Measurements from ENCODE around the gene HSPA12A.

Gene HSPA12A

GRCh38 chr10:116671274-116671926, 71.0 kb downstream of the HSPA12A start:
- Histone ChIP-seq H3K18ac (ENCODE audit: low read length) (no peak overlapping the region), H3K27me3 (ENCODE audit: insufficient read depth, low read length) (no peaks in the 10 kb centered on the region), H2AFZ (ENCODE audit: insufficient read depth, low read length, poor library complexity) (no peak overlapping the region), H4K91ac (ENCODE audit: low read depth, low read length) (no peak overlapping the region), H3K4me1 (ENCODE audit: control insufficient read depth in 1 of 2, insufficient read depth in 2 of 2, low read length in 2 of 2) (peaks cover 12 to 21% of the 10 kb centered on the region in 2 experiments), H4K12ac (ENCODE audit: low read depth, low read length) (no peak overlapping the region), H3K36me3 (ENCODE audit: control insufficient read depth in 1 of 2, insufficient read depth in 2 of 2, low read length in 2 of 2) (peaks cover 8 to 14% of the 10 kb centered on the region in 2 experiments), H3K4me2 (ENCODE audit: low read length) (no peak overlapping the region), H3K9me3 (ENCODE audit: insufficient read depth, low read depth, low read length) (peaks cover 1% of the 10 kb centered on the region), H3K9ac (ENCODE audit: low read length) (no peak overlapping the region), H4K8ac (ENCODE audit: low read depth, low read length) (no peak overlapping the region), H2AK5ac (ENCODE audit: low read length) (no peak overlapping the region), H2BK12ac (ENCODE audit: low read length) (no peak overlapping the region), H3K23ac (ENCODE audit: low read length) (no peak overlapping the region), H3K27ac (ENCODE audit: low read depth, low read length) (no peak overlapping the region), H3K4me3 (ENCODE audit: low read depth, low read length) (no peak overlapping the region), H3K79me2 (ENCODE audit: control insufficient read depth, insufficient read depth, low read length, poor library complexity) (peaks cover 7% of the 10 kb centered on the region), H3K14ac (ENCODE audit: low read length) (no peak overlapping the region), H3K4ac (ENCODE audit: low read depth, low read length) (no peak overlapping the region), H3K79me1 (ENCODE audit: low read length) (peaks cover 5% of the 10 kb centered on the region), H2BK5ac (ENCODE audit: low read depth, low read length, poor library complexity) (no peak overlapping the region), H2BK120ac (ENCODE audit: insufficient read depth, low read length, poor library complexity) (no peak overlapping the region)
- peak; percentile 41 to 81 for DNase-seq
- WGBS (ENCODE audit: extremely low coverage, insufficient coverage, insufficient read length), result no CpG with 5 or more reads among the region's 5 CpGs

GRCh38 chr10:116670706-116671105, 71.7 kb downstream of the HSPA12A start:
- no peak overlapping the region for H4K12ac ChIP-seq (ENCODE audit: low read depth, low read length)
- H3K79me2 ChIP-seq (ENCODE audit: control insufficient read depth, insufficient read depth, low read length, poor library complexity), result peaks cover 7% of the 10 kb centered on the region
- no peak overlapping the region for H2BK5ac ChIP-seq (ENCODE audit: low read depth, low read length, poor library complexity)
- H3K4ac ChIP-seq (ENCODE audit: low read depth, low read length), result no peak overlapping the region
- H3K9me3 ChIP-seq (ENCODE audit: insufficient read depth, low read depth, low read length), result no peaks in the 10 kb centered on the region
- no peak overlapping the region for H3K27ac ChIP-seq (ENCODE audit: low read depth, low read length)
- no peak overlapping the region for H4K91ac ChIP-seq (ENCODE audit: low read depth, low read length)
- H3K4me1 ChIP-seq (ENCODE audit: control insufficient read depth in 1 of 2, insufficient read depth in 2 of 2, low read length in 2 of 2), result peaks cover 12 to 21% of the 10 kb centered on the region in 2 experiments
- H4K8ac ChIP-seq (ENCODE audit: low read depth, low read length), result no peak overlapping the region
- peak overlapping the region; percentile 35 for H3K14ac ChIP-seq (ENCODE audit: low read length)
- no peak overlapping the region for H3K4me2 ChIP-seq (ENCODE audit: low read length)
- H3K23ac ChIP-seq (ENCODE audit: low read length), result no peak overlapping the region
- no peak overlapping the region for H3K18ac ChIP-seq (ENCODE audit: low read length)
- WGBS (ENCODE audit: extremely low coverage, insufficient coverage, insufficient read length), result no CpG with 5 or more reads among the region's 6 CpGs
- DNase-seq, result no peak
- H2BK12ac ChIP-seq (ENCODE audit: low read length), result no peak overlapping the region
- no peaks in the 10 kb centered on the region for H3K27me3 ChIP-seq (ENCODE audit: insufficient read depth, low read length)
- peaks cover 5% of the 10 kb centered on the region for H3K79me1 ChIP-seq (ENCODE audit: low read length)
- H3K36me3 ChIP-seq (ENCODE audit: control insufficient read depth in 1 of 2, insufficient read depth in 2 of 2, low read length in 2 of 2), result peaks cover 10 to 14% of the 10 kb centered on the region in 2 experiments
- no peak overlapping the region for H3K4me3 ChIP-seq (ENCODE audit: low read depth, low read length)
- no peak overlapping the region for H2AK5ac ChIP-seq (ENCODE audit: low read length)
- peak overlapping the region; percentile 45 for H2AFZ ChIP-seq (ENCODE audit: insufficient read depth, low read length, poor library complexity)
- no peak overlapping the region for H2BK120ac ChIP-seq (ENCODE audit: insufficient read depth, low read length, poor library complexity)
- no peak overlapping the region for H3K9ac ChIP-seq (ENCODE audit: low read length)

- Histone ChIP-seq H3K9me3 (ENCODE audit: insufficient read depth, low read depth, low read length) (no peaks in the 10 kb centered on the region), H2AFZ (ENCODE audit: insufficient read depth, low read length, poor library complexity) (peak overlapping the region; percentile 97), H2BK120ac (ENCODE audit: insufficient read depth, low read length, poor library complexity) (peak overlapping the region; percentile 81), H2BK5ac (ENCODE audit: low read depth, low read length, poor library complexity) (peak overlapping the region; percentile 90), H3K27ac (ENCODE audit: low read depth, low read length) (no peak overlapping the region), H3K18ac (ENCODE audit: low read length) (peak overlapping the region; percentile 96), H3K79me2 (ENCODE audit: control insufficient read depth, insufficient read depth, low read length, poor library complexity) (peaks cover 7% of the 10 kb centered on the region), H3K4me1 (ENCODE audit: control insufficient read depth in 1 of 2, insufficient read depth in 2 of 2, low read length in 2 of 2) (peaks cover 12 to 21% of the 10 kb centered on the region in 2 experiments), H4K12ac (ENCODE audit: low read depth, low read length) (peak overlapping the region; percentile 59), H2AK5ac (ENCODE audit: low read length) (no peak overlapping the region), H3K4me3 (ENCODE audit: low read depth, low read length) (peak overlapping the region; percentile 81), H3K14ac (ENCODE audit: low read length) (peak overlapping the region; percentile 89), H2BK12ac (ENCODE audit: low read length) (peak overlapping the region; percentile 65), H3K4me2 (ENCODE audit: low read length) (peak overlapping the region; percentile 57), H3K27me3 (ENCODE audit: insufficient read depth, low read length) (no peaks in the 10 kb centered on the region), H3K23ac (ENCODE audit: low read length) (no peak overlapping the region), H3K4ac (ENCODE audit: low read depth, low read length) (peak overlapping the region; percentile 93), H3K79me1 (ENCODE audit: low read length) (peaks cover 5% of the 10 kb centered on the region), H3K36me3 (ENCODE audit: control insufficient read depth in 1 of 2, insufficient read depth in 2 of 2, low read length in 2 of 2) (peaks cover 14 to 18% of the 10 kb centered on the region in 2 experiments), H4K8ac (ENCODE audit: low read depth, low read length) (peak overlapping the region; percentile 85), H3K9ac (ENCODE audit: low read length) (peak overlapping the region; percentile 67), H4K91ac (ENCODE audit: low read depth, low read length) (peak overlapping the region; percentile 90)
- no CpG with 5 or more reads among the region's 41 CpGs for WGBS (ENCODE audit: extremely low coverage, insufficient coverage, insufficient read length)
- DNase-seq, result no peak
Observed at GRCh38 chr10:116669832-116670644, 72.3 kb downstream of the HSPA12A start.

GRCh38 chr10:116669080-116669479, 73.3 kb downstream of the HSPA12A start:
- H2BK12ac ChIP-seq (ENCODE audit: low read length), result no peak overlapping the region
- no peak overlapping the region for H3K18ac ChIP-seq (ENCODE audit: low read length)
- H4K12ac ChIP-seq (ENCODE audit: low read depth, low read length), result no peak overlapping the region
- no peak for DNase-seq
- H3K4ac ChIP-seq (ENCODE audit: low read depth, low read length), result no peak overlapping the region
- no peak overlapping the region for H4K91ac ChIP-seq (ENCODE audit: low read depth, low read length)
- no peak overlapping the region for H2AFZ ChIP-seq (ENCODE audit: insufficient read depth, low read length, poor library complexity)
- H2AK5ac ChIP-seq (ENCODE audit: low read length), result no peak overlapping the region
- H2BK5ac ChIP-seq (ENCODE audit: low read depth, low read length, poor library complexity), result no peak overlapping the region
- H3K23ac ChIP-seq (ENCODE audit: low read length), result no peak overlapping the region
- H4K8ac ChIP-seq (ENCODE audit: low read depth, low read length), result no peak overlapping the region
- peaks cover 21 to 25% of the 10 kb centered on the region in 2 experiments for H3K36me3 ChIP-seq (ENCODE audit: control insufficient read depth in 1 of 2, insufficient read depth in 2 of 2, low read length in 2 of 2)
- H3K14ac ChIP-seq (ENCODE audit: low read length), result no peak overlapping the region
- peak overlapping the region; percentile 57 for H3K4me2 ChIP-seq (ENCODE audit: low read length)
- peaks cover 7% of the 10 kb centered on the region for H3K79me2 ChIP-seq (ENCODE audit: control insufficient read depth, insufficient read depth, low read length, poor library complexity)
- H3K9me3 ChIP-seq (ENCODE audit: insufficient read depth, low read depth, low read length), result no peaks in the 10 kb centered on the region
- H3K79me1 ChIP-seq (ENCODE audit: low read length), result peaks cover 5% of the 10 kb centered on the region
- peak overlapping the region; percentile 9 for H3K9ac ChIP-seq (ENCODE audit: low read length)
- peaks cover 12 to 21% of the 10 kb centered on the region in 2 experiments for H3K4me1 ChIP-seq (ENCODE audit: control insufficient read depth in 1 of 2, insufficient read depth in 2 of 2, low read length in 2 of 2)
- H3K4me3 ChIP-seq (ENCODE audit: low read depth, low read length), result no peak overlapping the region
- H3K27me3 ChIP-seq (ENCODE audit: insufficient read depth, low read length), result no peaks in the 10 kb centered on the region
- H3K27ac ChIP-seq (ENCODE audit: low read depth, low read length), result no peak overlapping the region
- H2BK120ac ChIP-seq (ENCODE audit: insufficient read depth, low read length, poor library complexity), result no peak overlapping the region
- no CpG with 5 or more reads among the region's 5 CpGs for WGBS (ENCODE audit: extremely low coverage, insufficient coverage, insufficient read length)
